ENCODE data around the gene GATAD2A.

Gene GATAD2A

DNA sequence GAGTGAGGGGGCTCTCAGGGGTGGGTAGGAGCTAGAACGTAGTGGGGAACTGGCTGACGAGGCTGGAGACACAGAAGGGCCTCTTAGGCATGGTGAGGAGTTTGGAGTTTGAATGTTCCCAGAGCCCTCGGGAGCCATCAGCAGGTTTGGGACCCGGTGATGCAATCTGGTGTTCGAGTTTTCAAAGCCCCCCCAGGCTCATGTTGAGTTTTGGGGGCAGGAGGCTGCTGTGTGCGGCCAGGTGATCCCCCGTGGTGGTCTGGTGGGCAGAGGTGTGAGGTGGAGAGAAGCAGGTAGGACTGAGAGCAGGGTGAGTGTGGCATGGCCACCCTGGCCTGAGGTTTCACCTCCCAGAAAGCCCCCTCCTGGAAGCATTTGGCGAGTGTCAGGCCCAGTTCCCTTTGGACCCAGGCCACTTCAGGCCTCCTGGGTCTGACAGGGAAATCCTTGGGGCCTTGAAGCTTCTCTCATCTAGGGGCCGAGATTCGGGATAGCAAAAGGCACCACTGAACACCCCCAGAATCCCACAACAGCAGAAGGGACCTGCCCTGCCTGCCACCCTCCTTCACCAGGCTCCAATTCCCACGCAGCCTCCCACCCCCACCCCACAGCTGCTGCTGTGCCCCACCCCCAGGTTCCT lies 124.4 kb downstream of the GATAD2A start:
- TF ChIP-seq, protein P1, sequence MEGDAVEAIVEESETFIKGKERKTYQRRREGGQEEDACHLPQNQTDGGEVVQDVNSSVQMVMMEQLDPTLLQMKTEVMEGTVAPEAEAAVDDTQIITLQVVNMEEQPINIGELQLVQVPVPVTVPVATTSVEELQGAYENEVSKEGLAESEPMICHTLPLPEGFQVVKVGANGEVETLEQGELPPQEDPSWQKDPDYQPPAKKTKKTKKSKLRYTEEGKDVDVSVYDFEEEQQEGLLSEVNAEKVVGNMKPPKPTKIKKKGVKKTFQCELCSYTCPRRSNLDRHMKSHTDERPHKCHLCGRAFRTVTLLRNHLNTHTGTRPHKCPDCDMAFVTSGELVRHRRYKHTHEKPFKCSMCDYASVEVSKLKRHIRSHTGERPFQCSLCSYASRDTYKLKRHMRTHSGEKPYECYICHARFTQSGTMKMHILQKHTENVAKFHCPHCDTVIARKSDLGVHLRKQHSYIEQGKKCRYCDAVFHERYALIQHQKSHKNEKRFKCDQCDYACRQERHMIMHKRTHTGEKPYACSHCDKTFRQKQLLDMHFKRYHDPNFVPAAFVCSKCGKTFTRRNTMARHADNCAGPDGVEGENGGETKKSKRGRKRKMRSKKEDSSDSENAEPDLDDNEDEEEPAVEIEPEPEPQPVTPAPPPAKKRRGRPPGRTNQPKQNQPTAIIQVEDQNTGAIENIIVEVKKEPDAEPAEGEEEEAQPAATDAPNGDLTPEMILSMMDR (IDR thresholded peaks at IDR 0.05; ENCODE audit: control insufficient read depth, extremely low read depth, insufficient read depth) = no peak
- DNase-seq (ENCODE audit: low read depth) = no peak
- H3K4me3 ChIP-seq (ENCODE audit: low read depth, low read length) = no peak overlapping the region

DNA sequence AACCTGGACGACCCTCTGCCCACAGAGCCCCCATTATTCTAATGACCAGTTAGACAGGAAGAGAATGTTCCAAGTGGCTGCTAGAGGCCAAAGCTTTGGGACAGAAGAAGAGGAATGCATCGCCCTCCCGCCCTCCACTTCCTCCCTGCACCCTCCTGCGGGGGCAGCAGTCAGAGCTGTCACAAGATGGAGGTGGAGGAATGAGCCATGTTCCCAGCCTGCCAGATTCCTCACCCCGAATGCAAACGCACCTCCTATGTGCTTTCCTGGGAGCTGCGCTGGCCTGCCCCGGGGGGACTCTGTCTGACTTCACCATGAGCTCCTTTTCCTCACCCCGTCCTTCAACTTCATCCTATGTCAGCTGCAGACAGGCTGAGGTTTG lies 124.9 kb downstream of the GATAD2A start:
- TF ChIP-seq, protein P1 (IDR thresholded peaks at IDR 0.05; ENCODE audit: control insufficient read depth, extremely low read depth, insufficient read depth) = no peak
- no peak overlapping the region for H3K4me3 ChIP-seq (ENCODE audit: low read depth, low read length)
- no peak for DNase-seq (ENCODE audit: low read depth)

DNA sequence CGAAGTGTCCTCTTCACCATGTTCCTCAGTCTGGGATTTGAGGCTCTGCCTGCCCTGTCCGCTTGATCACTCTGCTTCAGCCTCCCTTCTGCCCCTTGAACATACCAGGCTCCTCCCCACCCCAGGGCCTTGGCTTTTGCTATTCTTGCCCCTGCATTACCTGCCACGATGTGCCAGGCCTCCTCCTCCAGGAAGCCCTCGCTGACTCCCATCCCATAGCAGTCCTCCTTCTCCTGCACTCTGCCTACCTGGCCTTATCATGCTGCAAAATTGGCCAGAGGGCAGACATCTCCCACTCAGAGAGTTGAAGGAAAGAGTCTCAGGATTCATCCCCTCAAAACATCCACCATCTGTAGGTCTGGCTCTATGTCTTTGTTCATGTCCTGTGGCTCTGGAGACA lies 125.4 kb downstream of the GATAD2A start:
- H3K4me3 ChIP-seq (ENCODE audit: low read depth, low read length) = no peak overlapping the region
- no peak for DNase-seq (ENCODE audit: low read depth)
- TF ChIP-seq, protein P1 (IDR thresholded peaks at IDR 0.05; ENCODE audit: control insufficient read depth, extremely low read depth, insufficient read depth) = no peak

DNA sequence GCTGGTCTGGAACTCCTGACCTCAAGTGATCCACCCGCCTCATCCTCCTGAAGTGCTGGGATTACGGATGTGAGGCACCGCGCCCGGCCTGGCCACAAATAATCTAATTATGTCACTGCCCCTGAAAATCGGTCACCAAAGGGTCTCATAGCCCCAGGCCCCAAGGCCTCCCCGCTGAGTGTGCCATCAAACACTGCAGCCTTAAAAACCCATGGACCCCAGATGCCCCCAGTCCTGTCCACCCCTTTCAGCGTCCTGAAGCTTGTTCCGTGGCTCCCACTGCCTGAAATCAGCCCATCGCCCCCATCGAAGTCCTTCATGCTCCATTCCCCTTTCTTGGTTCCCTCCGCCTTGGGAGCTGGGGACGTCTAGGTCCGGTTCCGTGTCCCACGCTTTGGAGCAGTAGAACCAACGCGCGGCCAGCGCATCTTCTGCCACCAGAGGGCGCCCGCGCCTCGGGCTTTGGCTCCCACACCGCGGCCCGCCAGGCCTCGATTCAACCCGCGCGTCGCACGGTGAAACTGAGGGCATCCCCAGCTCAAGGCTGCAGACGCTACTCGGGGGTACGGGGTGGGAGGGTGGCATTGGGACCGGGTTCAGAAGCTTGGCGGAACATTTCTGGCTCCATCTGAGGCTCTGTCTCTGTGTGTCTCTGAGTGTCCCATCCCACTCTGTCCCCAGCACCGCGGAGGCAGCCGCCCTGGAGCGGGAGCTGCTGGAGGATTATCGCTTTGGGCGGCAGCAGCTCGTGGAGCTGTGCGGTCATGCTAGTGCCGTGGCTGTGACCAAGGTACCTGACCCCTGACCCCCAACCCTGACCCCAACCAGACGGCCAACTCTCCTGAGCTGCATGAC lies 126.7 kb downstream of the GATAD2A start:
- no peak overlapping the region for H3K4me3 ChIP-seq (ENCODE audit: low read depth, low read length)
- DNase-seq (ENCODE audit: low read depth) = no peak
- TF ChIP-seq, protein P1 (IDR thresholded peaks at IDR 0.05; ENCODE audit: control insufficient read depth, extremely low read depth, insufficient read depth) = peak; percentile 95

DNA sequence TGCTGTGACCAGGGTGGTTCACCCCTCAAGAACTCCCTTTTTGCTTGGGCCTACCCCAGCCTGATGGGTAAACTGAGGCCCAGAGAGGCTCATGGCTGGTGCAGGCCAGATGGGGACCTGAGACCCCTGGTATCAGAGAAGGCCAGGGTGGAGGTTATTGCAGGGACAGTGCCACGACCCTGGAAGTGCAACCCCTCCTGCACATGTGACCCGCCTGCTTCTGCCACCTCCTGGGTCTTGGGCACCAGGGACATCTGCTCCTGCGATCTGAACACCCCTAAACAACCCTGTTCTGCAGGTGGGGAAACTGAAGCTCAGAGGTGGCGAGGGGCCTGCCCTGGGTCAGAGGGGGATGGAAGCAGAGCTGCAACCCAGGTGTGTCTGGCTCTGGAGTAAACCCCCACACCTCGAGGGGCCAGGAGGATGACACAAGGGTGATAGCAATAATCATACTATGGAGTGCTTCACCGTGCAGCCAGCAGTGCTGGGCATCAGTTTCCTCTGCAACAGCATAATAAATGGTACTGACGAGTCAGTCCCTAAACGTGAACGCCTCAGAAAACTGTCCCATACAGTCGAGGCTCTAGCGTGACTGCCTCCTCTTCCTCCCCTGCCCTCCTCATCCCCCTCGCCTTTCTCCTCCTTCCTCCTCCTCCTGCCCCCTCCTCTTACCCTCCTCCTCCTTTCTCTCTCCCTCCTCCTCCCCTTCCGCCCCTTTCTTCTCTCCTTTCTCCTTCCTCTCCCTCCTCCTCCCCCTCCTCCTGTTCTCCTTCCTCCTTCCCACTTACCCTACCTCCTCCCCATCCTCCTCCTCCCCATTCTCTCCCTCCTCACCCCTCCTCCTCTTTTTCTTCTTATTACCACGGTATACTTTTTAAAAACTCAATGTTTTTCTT lies 127.6 kb downstream of the GATAD2A start:
- no peak overlapping the region for H3K4me3 ChIP-seq (ENCODE audit: low read depth, low read length)
- TF ChIP-seq, protein P1 (IDR thresholded peaks at IDR 0.05; ENCODE audit: control insufficient read depth, extremely low read depth, insufficient read depth) = no peak
- DNase-seq (ENCODE audit: low read depth) = no peak

DNA sequence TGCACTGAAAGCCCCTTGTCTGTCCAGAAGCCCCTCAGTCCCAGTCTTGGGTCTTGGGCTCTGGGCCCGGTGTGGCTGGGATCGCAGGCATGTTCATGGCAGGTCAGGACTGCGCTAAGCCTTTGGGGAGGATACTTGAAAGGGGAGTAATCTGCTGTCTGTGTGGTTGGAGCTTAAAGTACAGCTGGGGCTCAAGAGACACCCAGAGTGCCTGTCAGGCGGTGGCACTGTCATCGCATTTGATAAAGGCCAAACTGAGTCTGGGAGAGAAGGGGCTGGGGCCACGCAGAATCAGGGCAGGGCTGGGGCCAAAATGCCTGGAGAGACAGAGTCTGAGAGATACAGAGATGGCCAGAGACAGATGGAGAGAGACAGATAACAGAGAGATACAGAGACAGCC lies 128.4 kb downstream of the GATAD2A start:
- no peak for DNase-seq (ENCODE audit: low read depth)
- no peak overlapping the region for H3K4me3 ChIP-seq (ENCODE audit: low read depth, low read length)
- TF ChIP-seq, protein P1 (IDR thresholded peaks at IDR 0.05; ENCODE audit: control insufficient read depth, extremely low read depth, insufficient read depth) = no peak

Data from LNCaP clone FGC (cell line).